CD14-positive monocyte (primary cell): ENCODE data around the gene SYP. TPM values are rescaled to one million over a fixed set of nuclear protein-coding genes. Genes with fewer than 3 reads are reported as not detected.

Experiments used
- DNase-seq, 3 donors: peaks; one replicate each; pipeline ENCODE4 v3.0.0-alpha.2; 2011 to 2022
- H2AFZ ChIP-seq: 2 replicates; pipeline ENCODE4 v1.6.0; 2012; ENCODE audit warnings: mild to moderate bottlenecking, low read depth, low read length, inconsistent platforms; ENCODE audit not compliant: insufficient read depth, poor library complexity, severe bottlenecking
- H3K27ac ChIP-seq, 2 donors: 1 replicate in 1 of 2; 2 replicates in 1 of 2; pipeline ENCODE4 v1.5.1; 2012 to 2013; ENCODE audit warnings: low read length in 2 of 2, control low read depth in 1 of 2, inconsistent platforms in 1 of 2, low read depth in 1 of 2, mild to moderate bottlenecking in 1 of 2
- H3K27me3 ChIP-seq, 2 donors: one replicate each; pipeline versions ENCODE4 v1.6.0 to v1.6.1; 2011 to 2013; ENCODE audit warnings: low read length in 2 of 2; ENCODE audit not compliant: control insufficient read depth in 2 of 2, insufficient read depth in 2 of 2
- H3K36me3 ChIP-seq, 2 donors: replicated peaks in 1 of 2; 1 replicate in 1 of 2; 2 replicates in 1 of 2; pipeline versions ENCODE4 v1.5.1 to v1.6.1; 2012 to 2013; ENCODE audit warnings: low read length in 2 of 2, control low read depth in 1 of 2, inconsistent platforms in 1 of 2, mild to moderate bottlenecking in 1 of 2; ENCODE audit not compliant: insufficient read depth in 2 of 2, control insufficient read depth in 1 of 2
- H3K4me1 ChIP-seq, 2 donors: 1 replicate in 1 of 2; 2 replicates in 1 of 2; pipeline versions ENCODE4 v1.5.1 to v1.6.1; 2012 to 2013; ENCODE audit warnings: low read length in 2 of 2, control low read depth in 1 of 2, inconsistent platforms in 1 of 2, mild to moderate bottlenecking in 1 of 2, moderate library complexity in 1 of 2; ENCODE audit not compliant: insufficient read depth in 2 of 2, control insufficient read depth in 1 of 2
- H3K4me2 ChIP-seq: replicated peaks from 2 replicates; pipeline ENCODE3; 2012; ENCODE audit warnings: low read length, moderate library complexity, mild to moderate bottlenecking; ENCODE audit not compliant: poor library complexity, severe bottlenecking; ENCODE audit errors: extremely low read depth
- H3K4me3 ChIP-seq, 3 experiments: fragments of 200-600 bp in 1 of 3; sonication (generic) in 1 of 3; replicated peaks in 1 of 3; 1 replicate in 2 of 3; 2 replicates in 1 of 3; pipeline ENCODE4 v1.5.1; 2011 to 2013; ENCODE audit warnings: low read length in 3 of 3, mild to moderate bottlenecking in 3 of 3, control low read depth in 2 of 3, low read depth in 2 of 3, inconsistent platforms in 1 of 3, moderate library complexity in 1 of 3
- H3K79me2 ChIP-seq: 2 replicates; pipeline ENCODE4 v1.6.0; 2012; ENCODE audit warnings: mild to moderate bottlenecking, control low read depth, inconsistent platforms, low read length, moderate library complexity; ENCODE audit not compliant: insufficient read depth
- H3K9ac ChIP-seq: 2 replicates; pipeline ENCODE4 v1.6.0; 2017; ENCODE audit warnings: low read length, mild to moderate bottlenecking; ENCODE audit not compliant: insufficient read depth, poor library complexity, severe bottlenecking
- H3K9me3 ChIP-seq, 2 donors: replicated peaks in 1 of 2; 1 replicate in 1 of 2; 2 replicates in 1 of 2; pipeline versions ENCODE4 v1.5.1 to v1.6.1; 2012 to 2013; ENCODE audit warnings: low read length in 2 of 2, control low read depth in 1 of 2; ENCODE audit not compliant: control insufficient read depth in 1 of 2, insufficient read depth in 1 of 2
- H4K20me1 ChIP-seq: 2 replicates; pipeline ENCODE4 v1.6.0; 2012; ENCODE audit warnings: mild to moderate bottlenecking, low read length, control low read depth, moderate library complexity; ENCODE audit not compliant: insufficient read depth
- H3K27ac Mint-ChIP-seq, 7 donors: one replicate each; pipeline ENCODE4 v1.8.0; 2020; ENCODE audit warnings: mild to moderate bottlenecking in 7 of 7, mixed read lengths in 7 of 7, moderate library complexity in 6 of 7, inconsistent platforms in 2 of 7
- H3K27me3 Mint-ChIP-seq, 3 donors: one replicate each; pipeline ENCODE4 v1.8.0; 2021 to 2022; ENCODE audit warnings: low read depth in 3 of 3, mild to moderate bottlenecking in 3 of 3, mixed read lengths in 3 of 3, moderate library complexity in 3 of 3, inconsistent platforms in 1 of 3
- H3K36me3 Mint-ChIP-seq, 2 donors: one replicate each; pipeline ENCODE4 v1.8.0; 2020; ENCODE audit warnings: mixed read lengths in 2 of 2, inconsistent platforms in 1 of 2, mild to moderate bottlenecking in 1 of 2
- H3K4me1 Mint-ChIP-seq: one replicate; pipeline ENCODE4 v1.8.0; 2020; ENCODE audit warnings: mild to moderate bottlenecking, mixed read lengths
- H3K4me3 Mint-ChIP-seq, 2 donors: one replicate each; pipeline ENCODE4 v1.8.0; 2020; ENCODE audit warnings: mild to moderate bottlenecking in 2 of 2, mixed read lengths in 2 of 2, moderate library complexity in 1 of 2
- H3K9me3 Mint-ChIP-seq, 7 donors: one replicate each; pipeline ENCODE4 v1.8.0; 2020 to 2022; ENCODE audit warnings: mixed read lengths in 7 of 7, mild to moderate bottlenecking in 6 of 7, moderate library complexity in 6 of 7, inconsistent platforms in 2 of 7
- CTCF ChIP-seq: fragments of 200-600 bp; IDR thresholded peaks from one replicate; pipeline ENCODE4 v1.8.0; 2022; ENCODE audit warnings: antibody characterized with exemption, mild to moderate bottlenecking
- WGBS: methylation state at CpG from one replicate; pipeline ENCODE4 v1.1.5; 2013; ENCODE audit warnings: missing lambda C conversion rate; ENCODE audit not compliant: insufficient coverage; 5-methylcytosine and 5-hydroxymethylcytosine counted together
- intact Hi-C, 2 donors: fragments of 100-400 bp; cut with micrococcal nuclease; formaldehyde crosslinking; loops; one replicate each; pipeline versions ENCODE4 v1.15.0 to v1.15.1; 2023
- polyA plus RNA-seq, 3 donors: library from polyadenylated mRNA; depleted of rRNA in 1 of 3; unstranded in 2 of 3; stranded (reverse) in 1 of 3; fragments of 300-500 nt in 2 of 3; fragments of >200 nt in 1 of 3; fragmentation: Illumina TruSeq in 2 of 3; gene quantifications; 1 replicate in 2 of 3; 2 replicates in 1 of 3; pipeline ENCODE4 v1.2.3, GENCODE V29; 2012 to 2021

The SYP gene
- polyA plus RNA-seq, 3 donors: 0.27 to 0.69 (median 0.68) TPM

- WGBS: 97% methylated on average over 12 of the region's 28 CpGs
- H3K4me1 ChIP-seq: peaks cover 1% of the 10 kb centered on the region in 2 donors
Measured at GRCh38 chrX:49247916-49248811, 48.2 kb upstream of the SYP start.

GRCh38 chrX:49247346-49247745 lies 47.4 kb upstream of the SYP start:
- Histone ChIP-seq H3K27ac (no peak overlapping the region), H3K9ac (no peak overlapping the region), H3K36me3 (peaks cover 62 to 85% of the 10 kb centered on the region in 2 donors), H3K79me2 (no peaks in the 10 kb centered on the region), H3K4me3 (no peak overlapping the region), H2AFZ (no peak overlapping the region), H3K4me2 (no peak overlapping the region), H3K4me1 (no peaks in the 10 kb centered on the region), H4K20me1 (peaks cover 4% of the 10 kb centered on the region), H3K27me3 (no peaks in the 10 kb centered on the region), H3K9me3 (no peaks in the 10 kb centered on the region)
- TF ChIP-seq CTCF: no peak
- Mint-ChIP-seq H3K36me3 (peaks cover 61 to 82% of the 10 kb centered on the region in 2 donors), H3K4me3 (no peak overlapping the region), H3K9me3 (peaks cover 0 to 1% (median 0%) of the 10 kb centered on the region in 7 donors), H3K4me1 (peaks cover 1% of the 10 kb centered on the region), H3K27me3 (peaks cover 0 to 8% (median 2%) of the 10 kb centered on the region in 3 donors), H3K27ac (peak overlapping the region in 2 of 7 donors; percentile 54 to 87)
- 97% methylated on average over 7 of the region's 11 CpGs for WGBS
- no peak for DNase-seq
- intact Hi-C loops: no loop called here

More at GRCh38 chrX:49247916-49248811, 48.2 kb upstream of the SYP start:
- no peak overlapping the region for H3K4me3 Mint-ChIP-seq
- peaks cover 4% of the 10 kb centered on the region for H4K20me1 ChIP-seq
- no peak overlapping the region for H3K4me2 ChIP-seq
- intact Hi-C loops: no loop called here
- H3K4me1 Mint-ChIP-seq: peaks cover 8% of the 10 kb centered on the region
- no peak overlapping the region for H3K4me3 ChIP-seq
- no peaks in the 10 kb centered on the region for H3K27me3 ChIP-seq
- peaks cover 55 to 74% of the 10 kb centered on the region in 2 donors for H3K36me3 Mint-ChIP-seq
- no peaks in the 10 kb centered on the region for H3K9me3 ChIP-seq
- no peak overlapping the region for H3K9ac ChIP-seq
- peaks cover 0 to 11% (median 2%) of the 10 kb centered on the region in 3 donors for H3K27me3 Mint-ChIP-seq
- peak overlapping the region in 1 of 7 donors; percentile 54 for H3K27ac Mint-ChIP-seq
- H3K9me3 Mint-ChIP-seq: peaks cover 0 to 1% (median 0%) of the 10 kb centered on the region in 7 donors
- H3K27ac ChIP-seq: no peak overlapping the region
- H3K79me2 ChIP-seq: no peaks in the 10 kb centered on the region
- no peak overlapping the region for H2AFZ ChIP-seq
- no peak for TF ChIP-seq CTCF
- DNase-seq: no peak
- H3K36me3 ChIP-seq: peaks cover 55 to 77% of the 10 kb centered on the region in 2 donors
